Measurements from ENCODE around the gene TAF15. TPM values are rescaled to one million over a fixed set of nuclear protein-coding genes. Genes with fewer than 3 reads are reported as not detected.

TAF15 gene
- total and polyA plus RNA-seq, 2 of the 4 experiments (the other 2 are of a cell fraction): 46.8 to 98.0 TPM

DNA sequence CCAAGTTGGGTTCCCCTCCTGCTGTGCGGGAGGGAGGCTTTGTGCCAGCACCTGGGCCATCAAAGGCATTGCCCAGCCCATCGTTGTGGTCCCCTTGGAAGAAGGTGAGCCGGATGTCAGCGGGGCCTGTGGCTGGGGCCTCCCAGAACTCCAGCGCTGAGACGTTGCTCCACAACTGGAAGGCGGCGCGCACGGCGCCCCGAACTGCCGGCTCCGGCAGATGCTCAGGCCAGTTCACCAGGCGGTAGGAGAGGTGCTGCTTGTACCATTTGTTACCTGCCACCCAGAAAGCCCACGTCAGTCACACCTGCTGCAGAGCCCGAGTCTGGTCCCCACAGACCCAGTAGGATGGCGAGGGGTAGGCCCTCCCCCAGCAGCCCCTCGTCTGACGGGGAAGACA lies 36.2 kb upstream of the TAF15 start:
- dilution Hi-C loops (cut with HindIII; ENCODE audit: low sequenced_read_pairs, unreplicated experiment): no loop called here
- H4K20me1 ChIP-seq (ENCODE audit: insufficient read depth, low read length): no peaks in the 10 kb centered on the region
- no peak overlapping the region for H2AK9ac ChIP-seq (replicated peaks; ENCODE audit: low read depth, low read length, poor library complexity)
- H3K9me1 ChIP-seq (ENCODE audit: insufficient read depth, low read length): peaks cover 6% of the 10 kb centered on the region; the same call in 1 of the 2 replicates
- H4K91ac ChIP-seq (ENCODE audit: insufficient read depth, low read depth, low read length): no peak overlapping the region
- no peak overlapping the region for H4K5ac ChIP-seq (ENCODE audit: low read depth, low read length)
- intact Hi-C loops (cut with micrococcal nuclease): no loop called here
- no peak overlapping the region; the same call in 1 of the 2 replicates for H2AK5ac ChIP-seq (ENCODE audit: low read depth, low read length)
- no peak overlapping the region for H2AFZ ChIP-seq (replicated peaks; ENCODE audit: low read length, poor library complexity)
- 87% methylated on average over 14 of the region's 20 CpGs; no CpG with 5 or more reads in 1 of the 2 experiments for WGBS, 2 experiments (ENCODE audit: extremely low coverage in 2 of 2, insufficient read length in 1 of 2)
- H3K9ac ChIP-seq (ENCODE audit: low read depth, low read length): no peak overlapping the region
- ChIA-PET CTCF (interaction anchor here (0.7 kb wide), 1 partner anchor 9 kb away, joined by 3 read pairs; no protein-coding TSS in a partner anchor), POLR2A (ENCODE audit: unreplicated experiment) (no interaction called here)
- no peaks in the 10 kb centered on the region for H3K9me3 ChIP-seq (ENCODE audit: control insufficient read depth, insufficient read depth, low read length)
- peaks cover 20% of the 10 kb centered on the region; the same call in 1 of the 2 replicates for H3K4me1 ChIP-seq (ENCODE audit: control insufficient read depth, insufficient read depth, low read length)
- H2BK120ac ChIP-seq (ENCODE audit: low read depth, low read length): no peak overlapping the region
- H3K18ac ChIP-seq (ENCODE audit: low read depth, low read length): no peak overlapping the region
- no peak overlapping the region; the same call in 2 of the 3 replicates for H2BK15ac ChIP-seq (ENCODE audit: low read depth, low read length)
- no peak overlapping the region for H3K23ac ChIP-seq (ENCODE audit: low read depth, low read length)
- no peak overlapping the region for H3K27ac ChIP-seq (ENCODE audit: insufficient read depth, low read length)
- H3K56ac ChIP-seq (ENCODE audit: extremely low read depth, insufficient read depth, low read length): no peak overlapping the region
- H2BK20ac ChIP-seq (ENCODE audit: low read depth, low read length): no peak overlapping the region
- H4K8ac ChIP-seq (ENCODE audit: low read depth in 2 of 2, low read length in 2 of 2): no peak overlapping the region
- DNase-seq: no peak
- no peak overlapping the region for H2BK5ac ChIP-seq (ENCODE audit: low read depth, low read length, poor library complexity, severe bottlenecking)
- TF ChIP-seq NFE2L2 (IDR thresholded peaks at IDR 0.05; ENCODE audit: low read depth, low read length) (no peak), RCOR1 (IDR thresholded peaks at IDR 0.05; ENCODE audit: insufficient replicate concordance, low read length) (no peak), CEBPB (IDR thresholded peaks at IDR 0.05; ENCODE audit: low read depth, low read length) (no peak), SMC3 (IDR thresholded peaks at IDR 0.05; ENCODE audit: low read depth, low read length) (no peak), CHD1 (IDR thresholded peaks at IDR 0.05; ENCODE audit: low read depth, low read length) (no peak), BHLHE40 (IDR thresholded peaks at IDR 0.05; ENCODE audit: low read depth, low read length) (no peak), MAFK (IDR thresholded peaks at IDR 0.05; ENCODE audit: low read depth, low read length) (no peak), POLR2A (IDR thresholded peaks at IDR 0.05; ENCODE audit: low read depth, low read length) (no peak), RAD21 (IDR thresholded peaks at IDR 0.05; ENCODE audit: low read length) (no peak)
- TF ChIP-seq, protein P1, sequence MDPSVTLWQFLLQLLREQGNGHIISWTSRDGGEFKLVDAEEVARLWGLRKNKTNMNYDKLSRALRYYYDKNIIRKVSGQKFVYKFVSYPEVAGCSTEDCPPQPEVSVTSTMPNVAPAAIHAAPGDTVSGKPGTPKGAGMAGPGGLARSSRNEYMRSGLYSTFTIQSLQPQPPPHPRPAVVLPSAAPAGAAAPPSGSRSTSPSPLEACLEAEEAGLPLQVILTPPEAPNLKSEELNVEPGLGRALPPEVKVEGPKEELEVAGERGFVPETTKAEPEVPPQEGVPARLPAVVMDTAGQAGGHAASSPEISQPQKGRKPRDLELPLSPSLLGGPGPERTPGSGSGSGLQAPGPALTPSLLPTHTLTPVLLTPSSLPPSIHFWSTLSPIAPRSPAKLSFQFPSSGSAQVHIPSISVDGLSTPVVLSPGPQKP (IDR thresholded peaks at IDR 0.05; ENCODE audit: borderline replicate concordance, low read depth, low read length): no peak
- TF ChIP-seq, protein P2, sequence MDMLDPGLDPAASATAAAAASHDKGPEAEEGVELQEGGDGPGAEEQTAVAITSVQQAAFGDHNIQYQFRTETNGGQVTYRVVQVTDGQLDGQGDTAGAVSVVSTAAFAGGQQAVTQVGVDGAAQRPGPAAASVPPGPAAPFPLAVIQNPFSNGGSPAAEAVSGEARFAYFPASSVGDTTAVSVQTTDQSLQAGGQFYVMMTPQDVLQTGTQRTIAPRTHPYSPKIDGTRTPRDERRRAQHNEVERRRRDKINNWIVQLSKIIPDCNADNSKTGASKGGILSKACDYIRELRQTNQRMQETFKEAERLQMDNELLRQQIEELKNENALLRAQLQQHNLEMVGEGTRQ (IDR thresholded peaks at IDR 0.05; ENCODE audit: low read depth, low read length): no peak
- TF ChIP-seq, protein P3, sequence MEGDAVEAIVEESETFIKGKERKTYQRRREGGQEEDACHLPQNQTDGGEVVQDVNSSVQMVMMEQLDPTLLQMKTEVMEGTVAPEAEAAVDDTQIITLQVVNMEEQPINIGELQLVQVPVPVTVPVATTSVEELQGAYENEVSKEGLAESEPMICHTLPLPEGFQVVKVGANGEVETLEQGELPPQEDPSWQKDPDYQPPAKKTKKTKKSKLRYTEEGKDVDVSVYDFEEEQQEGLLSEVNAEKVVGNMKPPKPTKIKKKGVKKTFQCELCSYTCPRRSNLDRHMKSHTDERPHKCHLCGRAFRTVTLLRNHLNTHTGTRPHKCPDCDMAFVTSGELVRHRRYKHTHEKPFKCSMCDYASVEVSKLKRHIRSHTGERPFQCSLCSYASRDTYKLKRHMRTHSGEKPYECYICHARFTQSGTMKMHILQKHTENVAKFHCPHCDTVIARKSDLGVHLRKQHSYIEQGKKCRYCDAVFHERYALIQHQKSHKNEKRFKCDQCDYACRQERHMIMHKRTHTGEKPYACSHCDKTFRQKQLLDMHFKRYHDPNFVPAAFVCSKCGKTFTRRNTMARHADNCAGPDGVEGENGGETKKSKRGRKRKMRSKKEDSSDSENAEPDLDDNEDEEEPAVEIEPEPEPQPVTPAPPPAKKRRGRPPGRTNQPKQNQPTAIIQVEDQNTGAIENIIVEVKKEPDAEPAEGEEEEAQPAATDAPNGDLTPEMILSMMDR (conservative IDR thresholded peaks at IDR 0.05; ENCODE audit: low read depth, low read length): no peak
- H3K14ac ChIP-seq (replicated peaks; ENCODE audit: low read depth, low read length): no peak overlapping the region
- H3K4me2 ChIP-seq (ENCODE audit: low read depth, low read length): no peak overlapping the region
- H3K36me3 ChIP-seq (ENCODE audit: control insufficient read depth, insufficient read depth, low read length): no peaks in the 10 kb centered on the region
- H3K79me1 ChIP-seq (ENCODE audit: low read depth in 1 of 2, low read length in 2 of 2): no peaks in the 10 kb centered on the region
- H3K4ac ChIP-seq (ENCODE audit: low read depth, low read length): no peak overlapping the region
- in situ Hi-C loops (cut with MboI; ENCODE audit: low sequenced_read_pairs): no loop called here
- no peak for ATAC-seq (ENCODE audit: low read depth)
- no peak overlapping the region for H3K4me3 ChIP-seq (ENCODE audit: insufficient read depth, low read depth, low read length)
- peaks cover 32% of the 10 kb centered on the region for H3K27me3 ChIP-seq (ENCODE audit: control insufficient read depth, insufficient read depth, low read length)
- BruUV-seq (replicated peaks): no TSS peak

Data from IMR-90 (cell line).